NCI-H2029 treated with DMSO at 0.1 percent for 48 hours (cell line): ENCODE measurements around the gene ZNF302.

Experiments
- DNase-seq: peaks from one replicate; lab custom pipeline; 2025; lab: John Stamatoyannopoulos, UW

ZNF302 gene

DNA sequence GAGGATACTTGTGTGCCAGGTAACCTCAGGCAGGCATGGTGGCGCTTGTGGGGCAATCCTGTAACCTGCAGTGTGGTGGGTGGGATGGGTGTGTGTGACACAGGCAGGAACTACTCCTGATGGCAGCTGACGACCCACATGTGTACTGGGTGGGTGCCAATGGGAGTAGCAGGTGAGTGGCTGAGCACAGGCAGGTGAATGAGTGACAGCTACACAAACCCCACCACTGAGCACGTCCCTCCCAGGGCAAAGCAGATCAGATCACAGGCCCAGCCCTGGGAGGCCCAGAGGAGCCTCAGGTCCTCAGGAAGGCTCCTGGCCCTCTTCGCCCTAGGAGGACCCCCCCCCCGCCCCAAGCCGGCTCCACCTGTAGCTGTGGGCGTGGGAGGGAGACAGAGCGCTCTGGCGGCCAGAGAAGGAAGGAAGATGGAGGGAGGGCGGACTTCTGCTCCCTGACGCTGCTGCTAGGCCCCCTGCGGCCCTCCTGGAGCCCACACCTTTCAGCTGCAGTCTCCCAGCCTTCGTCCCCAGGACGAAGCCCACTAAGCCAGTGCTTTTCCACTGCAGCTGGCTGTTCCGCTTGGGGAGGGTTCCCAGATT lies 55.2 kb downstream of the ZNF302 start:
- no peak for DNase-seq

DNA sequence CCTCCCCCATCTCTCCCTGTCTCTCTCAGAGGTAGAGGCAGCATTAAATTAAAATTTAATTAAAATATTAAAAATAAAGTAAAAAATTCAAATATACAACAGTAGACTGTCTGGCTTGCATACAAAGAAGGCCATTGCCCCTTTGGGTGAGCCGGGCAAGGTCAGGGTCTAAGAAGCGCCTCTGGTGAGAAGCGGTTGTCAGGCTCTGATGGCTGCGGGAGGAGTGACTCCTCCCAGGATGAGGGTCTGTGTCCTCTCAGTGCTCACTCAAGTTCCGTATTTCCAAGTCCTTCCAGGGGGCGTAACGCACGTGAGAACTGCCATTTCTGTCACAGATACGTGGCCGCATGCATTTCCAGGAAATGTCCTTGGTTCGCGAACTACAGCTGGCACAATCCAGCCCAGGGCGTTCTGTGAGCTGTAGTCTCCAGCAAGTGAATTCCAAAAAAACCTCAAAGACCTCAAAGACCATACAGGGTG lies 55.8 kb downstream of the ZNF302 start:
- no peak for DNase-seq

DNA sequence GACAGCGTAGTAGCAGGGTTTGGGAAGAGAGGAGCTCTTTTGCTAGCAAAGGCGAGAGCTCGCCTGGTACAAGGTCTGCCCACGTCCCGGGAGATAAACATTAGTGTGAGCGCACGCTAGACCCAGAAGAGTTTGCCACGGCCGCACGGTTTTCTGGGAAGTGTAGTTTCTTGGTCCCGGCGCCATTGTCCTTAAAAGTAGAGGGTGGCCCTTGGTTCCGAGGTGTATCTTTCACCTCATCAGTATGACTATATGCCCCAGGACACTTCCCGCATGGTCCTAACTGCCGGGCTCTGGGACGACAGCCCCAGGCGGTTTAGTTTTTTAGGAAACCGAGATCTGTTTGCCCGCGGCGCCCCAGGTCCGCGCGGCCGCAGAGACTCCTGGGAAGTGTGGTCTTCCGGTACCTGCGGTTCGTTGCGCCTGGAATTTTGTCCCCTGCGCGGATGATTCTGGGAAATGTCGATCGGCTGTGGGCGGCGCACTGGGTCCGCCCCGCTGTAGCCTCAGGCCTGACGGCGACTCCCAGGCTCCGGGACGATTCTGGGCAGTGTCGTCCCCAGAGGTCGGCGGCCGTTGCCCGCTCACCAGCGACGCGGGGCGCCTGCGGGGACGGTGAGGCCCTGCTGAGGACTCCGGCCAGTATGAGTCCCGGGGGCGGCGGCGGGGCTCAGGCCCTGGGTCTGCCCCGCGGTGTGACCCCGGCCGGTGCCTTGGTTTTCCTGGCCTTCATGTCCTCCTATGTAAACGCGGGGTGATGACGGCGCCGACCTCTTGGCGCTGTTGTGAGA lies 56.5 kb downstream of the ZNF302 start, which contains the start of gene ZNF181:
Gene ZNF181 (plus strand): TSS at position 498 of the 791 bp plus-strand sequence. CDS start 795 bp downstream, outside the sequence.
- peak; percentile 85 for DNase-seq

DNA sequence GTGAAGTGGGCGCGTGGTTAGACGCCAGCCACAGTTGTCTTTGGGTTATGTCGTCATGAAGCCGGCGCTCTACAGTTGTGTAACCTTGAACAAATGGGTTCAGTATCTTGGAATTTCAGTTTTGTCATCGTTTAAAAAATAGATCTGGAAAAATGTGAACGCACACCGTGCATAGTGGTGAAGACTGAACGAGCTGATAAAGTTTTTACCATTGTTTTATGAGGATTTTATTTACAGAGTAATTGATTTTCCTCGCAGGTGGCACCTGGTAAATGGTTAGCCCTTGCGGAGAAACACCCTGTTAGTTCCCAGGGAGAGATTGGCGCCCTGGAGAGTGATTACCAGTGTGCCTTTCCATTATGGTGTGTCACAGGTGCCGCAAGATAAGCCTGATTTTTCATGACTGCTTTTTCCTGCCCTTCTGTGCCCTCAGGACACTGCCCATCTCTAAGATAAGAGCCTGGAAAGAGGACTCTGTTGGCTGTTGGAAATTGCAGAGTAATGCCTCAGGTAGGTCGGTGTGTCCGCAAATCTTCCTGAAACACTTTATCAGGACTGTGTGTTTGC lies 57.1 kb downstream of the ZNF302 start:
- peak; percentile 69 for DNase-seq
